ENCODE results near the gene REG3G. TPM values are rescaled to one million over a fixed set of nuclear protein-coding genes. Genes with fewer than 3 reads are reported as not detected.

Gene REG3G
- total and polyA plus RNA-seq, 2 of the 4 experiments (the other 2 are of a cell fraction): not detected

DNA sequence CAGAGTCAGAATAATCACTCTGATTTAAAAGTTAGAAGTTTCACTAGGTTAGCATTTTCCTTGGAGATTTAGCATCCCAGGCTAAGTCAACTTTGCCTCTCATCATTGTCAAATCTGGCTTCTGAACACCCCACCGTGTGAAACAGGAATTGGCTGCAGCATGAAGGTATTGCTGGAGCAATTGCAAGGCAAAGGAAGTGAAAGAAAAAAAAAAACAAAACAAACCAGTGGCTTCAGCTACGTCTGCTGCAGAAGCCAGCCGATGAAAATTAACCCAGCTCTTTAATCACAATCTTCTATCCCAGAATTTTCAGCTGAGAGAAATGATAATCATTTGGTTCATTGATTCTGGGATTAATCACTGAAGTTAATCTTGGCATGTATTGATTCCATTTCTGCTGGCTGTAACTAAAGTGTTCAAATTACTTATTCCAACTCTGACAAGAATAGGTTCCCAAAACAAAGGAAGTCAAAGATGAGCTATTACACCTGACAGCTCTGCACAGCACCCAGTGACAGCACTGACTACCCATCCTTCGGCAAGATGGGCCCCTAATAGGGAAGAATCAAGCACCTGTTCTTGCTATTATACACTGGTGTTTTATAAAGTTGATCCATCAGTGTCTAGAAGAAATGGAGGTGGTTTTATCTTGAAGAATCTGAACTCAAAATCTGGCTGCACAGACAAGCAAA, 42.7 kb upstream of the REG3G start:
- H3K27ac ChIP-seq (ENCODE audit: insufficient read depth, low read length): no peak overlapping the region
- no peak overlapping the region for H2BK120ac ChIP-seq (ENCODE audit: low read depth, low read length)
- TF ChIP-seq RAD21 (IDR thresholded peaks at IDR 0.05; ENCODE audit: low read length) (no peak), CEBPB (IDR thresholded peaks at IDR 0.05; ENCODE audit: low read depth, low read length) (no peak), BHLHE40 (IDR thresholded peaks at IDR 0.05; ENCODE audit: low read depth, low read length) (no peak), USF2 (IDR thresholded peaks at IDR 0.05; ENCODE audit: low read depth, low read length) (no peak), NFE2L2 (IDR thresholded peaks at IDR 0.05; ENCODE audit: low read depth, low read length) (no peak), FOS (IDR thresholded peaks at IDR 0.05; ENCODE audit: low read depth, low read length) (no peak), POLR2A (IDR thresholded peaks at IDR 0.05; ENCODE audit: low read depth, low read length) (no peak)
- TF ChIP-seq, protein P1, sequence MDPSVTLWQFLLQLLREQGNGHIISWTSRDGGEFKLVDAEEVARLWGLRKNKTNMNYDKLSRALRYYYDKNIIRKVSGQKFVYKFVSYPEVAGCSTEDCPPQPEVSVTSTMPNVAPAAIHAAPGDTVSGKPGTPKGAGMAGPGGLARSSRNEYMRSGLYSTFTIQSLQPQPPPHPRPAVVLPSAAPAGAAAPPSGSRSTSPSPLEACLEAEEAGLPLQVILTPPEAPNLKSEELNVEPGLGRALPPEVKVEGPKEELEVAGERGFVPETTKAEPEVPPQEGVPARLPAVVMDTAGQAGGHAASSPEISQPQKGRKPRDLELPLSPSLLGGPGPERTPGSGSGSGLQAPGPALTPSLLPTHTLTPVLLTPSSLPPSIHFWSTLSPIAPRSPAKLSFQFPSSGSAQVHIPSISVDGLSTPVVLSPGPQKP (IDR thresholded peaks at IDR 0.05; ENCODE audit: borderline replicate concordance, low read depth, low read length): no peak
- no peak overlapping the region for H4K5ac ChIP-seq (ENCODE audit: low read depth, low read length)
- no CpG with 5 or more reads among the region's 4 CpGs for WGBS, 2 experiments (ENCODE audit: extremely low coverage in 2 of 2, insufficient read length in 1 of 2)
- no peak overlapping the region for H3K9ac ChIP-seq (ENCODE audit: low read depth, low read length)
- H3K23ac ChIP-seq (ENCODE audit: low read depth, low read length): no peak overlapping the region
- H2AK5ac ChIP-seq (ENCODE audit: low read depth, low read length): no peak overlapping the region
- no TSS peak for BruUV-seq (replicated peaks)
- no peaks in the 10 kb centered on the region for H3K79me1 ChIP-seq (ENCODE audit: low read depth in 1 of 2, low read length in 2 of 2)
- no peak overlapping the region for H3K18ac ChIP-seq (ENCODE audit: low read depth, low read length)
- CTCF ChIA-PET: interaction anchor here (0.6 kb wide), 1 partner anchor 29 kb away, joined by 5 read pairs; no protein-coding TSS in a partner anchor
- H3K4me3 ChIP-seq (ENCODE audit: insufficient read depth, low read depth, low read length): no peak overlapping the region
- H4K8ac ChIP-seq (ENCODE audit: low read depth in 2 of 2, low read length in 2 of 2): no peak overlapping the region
- no peak overlapping the region for H3K4ac ChIP-seq (ENCODE audit: low read depth, low read length)
- ATAC-seq (ENCODE audit: low read depth) (no peak), DNase-seq (no peak)
- no peak overlapping the region for H2BK20ac ChIP-seq (ENCODE audit: low read depth, low read length)
- no peak overlapping the region for H3K14ac ChIP-seq (replicated peaks; ENCODE audit: low read depth, low read length)
- intact Hi-C loops (cut with micrococcal nuclease): no loop called here
- POLR2A ChIA-PET (ENCODE audit: unreplicated experiment): no interaction called here
- no peaks in the 10 kb centered on the region for H4K20me1 ChIP-seq (ENCODE audit: insufficient read depth, low read length)
- H3K4me1 ChIP-seq (ENCODE audit: control insufficient read depth, insufficient read depth, low read length): no peaks in the 10 kb centered on the region
- dilution Hi-C loops (cut with HindIII; ENCODE audit: low sequenced_read_pairs, unreplicated experiment): no loop called here
- H2AK9ac ChIP-seq (replicated peaks; ENCODE audit: low read depth, low read length, poor library complexity): no peak overlapping the region
- no peaks in the 10 kb centered on the region for H3K36me3 ChIP-seq (ENCODE audit: control insufficient read depth, insufficient read depth, low read length)
- H3K4me2 ChIP-seq (ENCODE audit: low read depth, low read length): no peak overlapping the region
- no peak overlapping the region for H4K91ac ChIP-seq (ENCODE audit: insufficient read depth, low read depth, low read length)
- no peaks in the 10 kb centered on the region for H3K27me3 ChIP-seq (ENCODE audit: control insufficient read depth, insufficient read depth, low read length)
- H3K9me3 ChIP-seq (ENCODE audit: control insufficient read depth, insufficient read depth, low read length): peaks cover 3% of the 10 kb centered on the region; the same call in 1 of the 2 replicates
- H2AFZ ChIP-seq (replicated peaks; ENCODE audit: low read length, poor library complexity): no peak overlapping the region
- H2BK5ac ChIP-seq (ENCODE audit: low read depth, low read length, poor library complexity, severe bottlenecking): no peak overlapping the region
- no peak overlapping the region for H2BK15ac ChIP-seq (ENCODE audit: low read depth, low read length)
- in situ Hi-C loops (cut with MboI; ENCODE audit: low sequenced_read_pairs): no loop called here
- no peaks in the 10 kb centered on the region for H3K9me1 ChIP-seq (ENCODE audit: insufficient read depth, low read length)
- no peak overlapping the region for H3K56ac ChIP-seq (ENCODE audit: extremely low read depth, insufficient read depth, low read length)

All from IMR-90 (cell line).